Stimulated activated CD8-positive, alpha-beta memory T cell treated with anti-CD3 and anti-CD28 coated beads, Interleukin-4, amount 100 ng/mL, for 48 hours (primary cell): ENCODE results near the gene APOC4.
"Not testable (repeated sequence)": the region's sequence is repeated elsewhere in the genome, so short reads cannot be mapped to it uniquely, and the experiment has no call there.

ENCODE experiments used
- DNase-seq: peaks from one replicate; pipeline ENCODE4 v3.0.0-alpha.2; 2020

Gene APOC4

GRCh38 chr19:44960906-44961728 lies 19.1 kb downstream of the APOC4 start:
- DNase-seq: no peak

- no peak for DNase-seq
Measured at GRCh38 chr19:44961821-44962220, 19.8 kb downstream of the APOC4 start.

- no peak for DNase-seq
Measured at GRCh38 chr19:44968118-44968517, 26.1 kb downstream of the APOC4 start.

- no peak for DNase-seq
Measured at GRCh38 chr19:44968670-44969069, 26.6 kb downstream of the APOC4 start.

GRCh38 chr19:44969437-44969836 lies 27.4 kb downstream of the APOC4 start:
- DNase-seq: no peak

GRCh38 chr19:44971451-44971850 lies 29.4 kb downstream of the APOC4 start:
- DNase-seq: not testable (repeated sequence)

- DNase-seq: no peak
Measured at GRCh38 chr19:44972802-44973201, 30.8 kb downstream of the APOC4 start.

- no peak for DNase-seq
Measured at GRCh38 chr19:44973982-44974735, 32.1 kb downstream of the APOC4 start.

GRCh38 chr19:44974857-44975256 lies 32.8 kb downstream of the APOC4 start:
- DNase-seq: no peak

GRCh38 chr19:44975444-44975843 lies 33.4 kb downstream of the APOC4 start:
- DNase-seq: no peak

GRCh38 chr19:44984005-44984404 lies 42.0 kb downstream of the APOC4 start:
- DNase-seq: no peak

- DNase-seq: no peak
Measured at GRCh38 chr19:44985445-44985844, 43.4 kb downstream of the APOC4 start.

GRCh38 chr19:44986389-44986788 lies 44.4 kb downstream of the APOC4 start:
- no peak for DNase-seq

- no peak for DNase-seq
Measured at GRCh38 chr19:44987148-44987675, 45.2 kb downstream of the APOC4 start.

- DNase-seq: no peak
Measured at GRCh38 chr19:44988273-44988672, 46.2 kb downstream of the APOC4 start.

- DNase-seq: peak; percentile 79
Measured at GRCh38 chr19:44988896-44989556, 47.0 kb downstream of the APOC4 start.

- no peak for DNase-seq
Measured at GRCh38 chr19:44990459-44990858, 48.4 kb downstream of the APOC4 start.

GRCh38 chr19:44990966-44991365 lies 48.9 kb downstream of the APOC4 start:
- no peak for DNase-seq

- no peak for DNase-seq
Measured at GRCh38 chr19:44992336-44993163, 50.5 kb downstream of the APOC4 start.

- no peak for DNase-seq
Measured at GRCh38 chr19:44993526-44993925, 51.5 kb downstream of the APOC4 start.

- no peak for DNase-seq
Measured at GRCh38 chr19:44993926-44994537, 52.0 kb downstream of the APOC4 start.
